Measurements from ENCODE around the gene TMEM140. TPM values are rescaled to one million over a fixed set of nuclear protein-coding genes. Genes with fewer than 3 reads are reported as not detected.

TMEM140 gene
- total and polyA plus RNA-seq, 2 of the 13 experiments (the other 11 are each of a cell fraction or from before 2014, with no cell fraction given), result 9.2 to 21.7 TPM

DNA sequence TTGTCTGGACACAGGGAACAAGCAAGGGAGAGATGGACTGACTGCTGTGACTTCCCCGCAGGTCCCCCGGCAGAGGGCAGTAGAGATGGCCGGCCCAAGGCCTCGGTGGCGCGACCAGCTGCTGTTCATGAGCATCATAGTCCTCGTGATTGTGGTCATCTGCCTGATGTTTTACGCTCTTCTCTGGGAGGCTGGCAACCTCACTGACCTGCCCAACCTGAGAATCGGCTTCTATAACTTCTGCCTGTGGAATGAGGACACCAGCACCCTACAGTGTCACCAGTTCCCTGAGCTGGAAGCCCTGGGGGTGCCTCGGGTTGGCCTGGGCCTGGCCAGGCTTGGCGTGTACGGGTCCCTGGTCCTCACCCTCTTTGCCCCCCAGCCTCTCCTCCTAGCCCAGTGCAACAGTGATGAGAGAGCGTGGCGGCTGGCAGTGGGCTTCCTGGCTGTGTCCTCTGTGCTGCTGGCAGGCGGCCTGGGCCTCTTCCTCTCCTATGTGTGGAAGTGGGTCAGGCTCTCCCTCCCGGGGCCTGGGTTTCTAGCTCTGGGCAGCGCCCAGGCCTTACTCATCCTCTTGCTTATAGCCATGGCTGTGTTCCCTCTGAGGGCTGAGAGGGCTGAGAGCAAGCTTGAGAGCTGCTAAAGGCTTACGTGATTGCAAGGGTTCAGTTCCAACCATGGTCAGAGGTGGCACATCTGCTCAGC is 16.6 kb downstream of the TMEM140 start (continued):
- TF ChIP-seq NCOR1 (IDR thresholded peaks at IDR 0.05; ENCODE audit: borderline replicate concordance, low read length) (no peak), ZFP36 (IDR thresholded peaks at IDR 0.05; ENCODE audit: borderline replicate concordance, low read depth, low read length, partially characterized antibody) (no peak), NFATC3 (CRISPR knock-in tag; IDR thresholded peaks at IDR 0.05) (no peak), ZNF530 (CRISPR knock-in tag; IDR thresholded peaks at IDR 0.05; ENCODE audit: low read depth) (no peak), SOX13 (IDR thresholded peaks at IDR 0.05) (no peak), SOX13 (CRISPR knock-in tag; conservative IDR thresholded peaks at IDR 0.05 in 1 of 2, IDR thresholded peaks at IDR 0.05 in 1 of 2) (no peak), RBM22 (optimal IDR thresholded peaks at IDR 0.05; ENCODE audit: low read length) (peak; percentile 13), SP4 (CRISPR knock-in tag; IDR thresholded peaks at IDR 0.05) (no peak), ZNF317 (CRISPR knock-in tag; IDR thresholded peaks at IDR 0.05) (peak; percentile 63; the same call in 1 of the 2 replicates), HNRNPH1 (optimal IDR thresholded peaks at IDR 0.05; ENCODE audit: low read depth, low read length) (no peak), GATA4 (IDR thresholded peaks at IDR 0.05; ENCODE audit: borderline replicate concordance, low read depth) (no peak), RAD51 (IDR thresholded peaks at IDR 0.05; ENCODE audit: borderline replicate concordance) (no peak), MAFK (conservative IDR thresholded peaks at IDR 0.05 in 1 of 2, IDR thresholded peaks at IDR 0.05 in 1 of 2; ENCODE audit: low read length in 2 of 2) (no peak), ZNF7 (CRISPR knock-in tag; IDR thresholded peaks at IDR 0.05) (no peak), ASH2L (IDR thresholded peaks at IDR 0.05; ENCODE audit: insufficient read length, low read depth, low read length) (no peak), REPIN1 (CRISPR knock-in tag; IDR thresholded peaks at IDR 0.05; ENCODE audit: borderline replicate concordance, low read depth) (no peak), SP1 (IDR thresholded peaks at IDR 0.05) (no peak), SP1 (CRISPR knock-in tag; IDR thresholded peaks at IDR 0.05) (no peak), ZNF772 (CRISPR knock-in tag; IDR thresholded peaks at IDR 0.05) (no peak), POLR2G (IDR thresholded peaks at IDR 0.05; ENCODE audit: low read depth, low read length) (peak; percentile 19; the same call in 1 of the 2 replicates), EED (CRISPR knock-in tag; IDR thresholded peaks at IDR 0.05) (no peak), ZSCAN31 (CRISPR knock-in tag; IDR thresholded peaks at IDR 0.05; ENCODE audit: low read depth) (no peak), ZNF24 (IDR thresholded peaks at IDR 0.05) (no peak)
- TF ChIP-seq, protein P1, sequence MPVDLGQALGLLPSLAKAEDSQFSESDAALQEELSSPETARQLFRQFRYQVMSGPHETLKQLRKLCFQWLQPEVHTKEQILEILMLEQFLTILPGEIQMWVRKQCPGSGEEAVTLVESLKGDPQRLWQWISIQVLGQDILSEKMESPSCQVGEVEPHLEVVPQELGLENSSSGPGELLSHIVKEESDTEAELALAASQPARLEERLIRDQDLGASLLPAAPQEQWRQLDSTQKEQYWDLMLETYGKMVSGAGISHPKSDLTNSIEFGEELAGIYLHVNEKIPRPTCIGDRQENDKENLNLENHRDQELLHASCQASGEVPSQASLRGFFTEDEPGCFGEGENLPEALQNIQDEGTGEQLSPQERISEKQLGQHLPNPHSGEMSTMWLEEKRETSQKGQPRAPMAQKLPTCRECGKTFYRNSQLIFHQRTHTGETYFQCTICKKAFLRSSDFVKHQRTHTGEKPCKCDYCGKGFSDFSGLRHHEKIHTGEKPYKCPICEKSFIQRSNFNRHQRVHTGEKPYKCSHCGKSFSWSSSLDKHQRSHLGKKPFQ (CRISPR knock-in tag; IDR thresholded peaks at IDR 0.05; ENCODE audit: insufficient replicate concordance), result no peak
- TF ChIP-seq, protein P2, sequence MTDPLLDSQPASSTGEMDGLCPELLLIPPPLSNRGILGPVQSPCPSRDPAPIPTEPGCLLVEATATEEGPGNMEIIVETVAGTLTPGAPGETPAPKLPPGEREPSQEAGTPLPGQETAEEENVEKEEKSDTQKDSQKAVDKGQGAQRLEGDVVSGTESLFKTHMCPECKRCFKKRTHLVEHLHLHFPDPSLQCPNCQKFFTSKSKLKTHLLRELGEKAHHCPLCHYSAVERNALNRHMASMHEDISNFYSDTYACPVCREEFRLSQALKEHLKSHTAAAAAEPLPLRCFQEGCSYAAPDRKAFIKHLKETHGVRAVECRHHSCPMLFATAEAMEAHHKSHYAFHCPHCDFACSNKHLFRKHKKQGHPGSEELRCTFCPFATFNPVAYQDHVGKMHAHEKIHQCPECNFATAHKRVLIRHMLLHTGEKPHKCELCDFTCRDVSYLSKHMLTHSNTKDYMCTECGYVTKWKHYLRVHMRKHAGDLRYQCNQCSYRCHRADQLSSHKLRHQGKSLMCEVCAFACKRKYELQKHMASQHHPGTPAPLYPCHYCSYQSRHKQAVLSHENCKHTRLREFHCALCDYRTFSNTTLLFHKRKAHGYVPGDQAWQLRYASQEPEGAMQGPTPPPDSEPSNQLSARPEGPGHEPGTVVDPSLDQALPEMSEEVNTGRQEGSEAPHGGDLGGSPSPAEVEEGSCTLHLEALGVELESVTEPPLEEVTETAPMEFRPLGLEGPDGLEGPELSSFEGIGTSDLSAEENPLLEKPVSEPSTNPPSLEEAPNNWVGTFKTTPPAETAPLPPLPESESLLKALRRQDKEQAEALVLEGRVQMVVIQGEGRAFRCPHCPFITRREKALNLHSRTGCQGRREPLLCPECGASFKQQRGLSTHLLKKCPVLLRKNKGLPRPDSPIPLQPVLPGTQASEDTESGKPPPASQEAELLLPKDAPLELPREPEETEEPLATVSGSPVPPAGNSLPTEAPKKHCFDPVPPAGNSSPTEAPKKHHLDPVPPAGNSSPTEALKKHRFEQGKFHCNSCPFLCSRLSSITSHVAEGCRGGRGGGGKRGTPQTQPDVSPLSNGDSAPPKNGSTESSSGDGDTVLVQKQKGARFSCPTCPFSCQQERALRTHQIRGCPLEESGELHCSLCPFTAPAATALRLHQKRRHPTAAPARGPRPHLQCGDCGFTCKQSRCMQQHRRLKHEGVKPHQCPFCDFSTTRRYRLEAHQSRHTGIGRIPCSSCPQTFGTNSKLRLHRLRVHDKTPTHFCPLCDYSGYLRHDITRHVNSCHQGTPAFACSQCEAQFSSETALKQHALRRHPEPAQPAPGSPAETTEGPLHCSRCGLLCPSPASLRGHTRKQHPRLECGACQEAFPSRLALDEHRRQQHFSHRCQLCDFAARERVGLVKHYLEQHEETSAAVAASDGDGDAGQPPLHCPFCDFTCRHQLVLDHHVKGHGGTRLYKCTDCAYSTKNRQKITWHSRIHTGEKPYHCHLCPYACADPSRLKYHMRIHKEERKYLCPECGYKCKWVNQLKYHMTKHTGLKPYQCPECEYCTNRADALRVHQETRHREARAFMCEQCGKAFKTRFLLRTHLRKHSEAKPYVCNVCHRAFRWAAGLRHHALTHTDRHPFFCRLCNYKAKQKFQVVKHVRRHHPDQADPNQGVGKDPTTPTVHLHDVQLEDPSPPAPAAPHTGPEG (CRISPR knock-in tag; IDR thresholded peaks at IDR 0.05), result no peak
